HFFc6 (cell line): ENCODE data around the gene DCUN1D2. TPM values are rescaled to one million over a fixed set of nuclear protein-coding genes. Genes with fewer than 3 reads are reported as not detected.

Source experiments
- DNase-seq: peaks from one replicate; pipeline ENCODE4 v3.0.0-alpha.2; 2018
- H3K27ac Mint-ChIP-seq: 2 replicates; pipeline ENCODE4 v1.8.0; 2020; ENCODE audit warnings: mild to moderate bottlenecking, mixed read lengths
- H3K27me3 Mint-ChIP-seq: 2 replicates; pipeline ENCODE4 v1.8.0; 2021; ENCODE audit warnings: mild to moderate bottlenecking, moderate library complexity, mixed read lengths; ENCODE audit not compliant: insufficient read depth
- H3K36me3 Mint-ChIP-seq: 2 replicates; pipeline ENCODE4 v1.8.0; 2021; ENCODE audit warnings: low read depth, mixed read lengths
- H3K4me1 Mint-ChIP-seq: 2 replicates; pipeline ENCODE4 v1.8.0; 2020; ENCODE audit warnings: low read depth, mixed read lengths
- H3K4me3 Mint-ChIP-seq: 2 replicates; pipeline ENCODE4 v1.8.0; 2020; ENCODE audit warnings: mild to moderate bottlenecking, moderate library complexity, mixed read lengths
- H3K9me3 Mint-ChIP-seq: 2 replicates; pipeline ENCODE4 v1.8.0; 2020; ENCODE audit warnings: mild to moderate bottlenecking, mixed read lengths
- CTCF ChIP-seq: fragments of 200-600 bp; sonication (generic); IDR thresholded peaks from 2 replicates; pipeline ENCODE4 v1.5.0; 2021; ENCODE audit warnings: antibody characterized with exemption, mild to moderate bottlenecking
- total RNA-seq, 6 experiments: library from RNA; stranded (reverse); fragmentation: NEBNext Ultra II Directional; extraction: Animal tissue kit (Norgen Biotek cat#: 25700); gene quantifications; 2 replicates in 1 of 6; 3 replicates in 5 of 6; pipeline ENCODE4 v1.2.3, GENCODE V29; 2021

DCUN1D2 gene
- total RNA-seq, 6 experiments from 2014 or later, result 7.6 to 9.3 (median 9.0) TPM

GRCh38 chr13:113432506-113433270 is 57.8 kb downstream of the DCUN1D2 start:
- no peak for DNase-seq
- Mint-ChIP-seq H3K27me3 (no peaks in the 10 kb centered on the region), H3K4me3 (no peak overlapping the region), H3K9me3 (no peaks in the 10 kb centered on the region), H3K36me3 (no peaks in the 10 kb centered on the region), H3K27ac (no peak overlapping the region), H3K4me1 (peaks cover 7% of the 10 kb centered on the region; the same call in 1 of the 2 replicates)
- no peak for TF ChIP-seq CTCF

GRCh38 chr13:113431171-113431570 is 59.3 kb downstream of the DCUN1D2 start:
- Mint-ChIP-seq H3K27ac (no peak overlapping the region), H3K4me1 (peaks cover 7% of the 10 kb centered on the region; the same call in 1 of the 2 replicates), H3K36me3 (no peaks in the 10 kb centered on the region), H3K4me3 (no peak overlapping the region), H3K9me3 (no peaks in the 10 kb centered on the region), H3K27me3 (peaks cover 1% of the 10 kb centered on the region; the same call in 1 of the 2 replicates)
- no peak for TF ChIP-seq CTCF
- no peak for DNase-seq

GRCh38 chr13:113430378-113431110 is 60.0 kb downstream of the DCUN1D2 start:
- Mint-ChIP-seq H3K9me3 (no peaks in the 10 kb centered on the region), H3K4me3 (no peak overlapping the region), H3K27ac (no peak overlapping the region), H3K36me3 (no peaks in the 10 kb centered on the region), H3K27me3 (peaks cover 1% of the 10 kb centered on the region; the same call in 1 of the 2 replicates), H3K4me1 (peaks cover 7% of the 10 kb centered on the region; the same call in 1 of the 2 replicates)
- no peak for DNase-seq
- TF ChIP-seq CTCF, result no peak

- TF ChIP-seq CTCF, result no peak
- no peak overlapping the region for H3K27ac Mint-ChIP-seq
- no peak overlapping the region for H3K4me3 Mint-ChIP-seq
- no peaks in the 10 kb centered on the region for H3K36me3 Mint-ChIP-seq
- peaks cover 7% of the 10 kb centered on the region; the same call in 1 of the 2 replicates for H3K4me1 Mint-ChIP-seq
- DNase-seq, result no peak
- H3K27me3 Mint-ChIP-seq, result peaks cover 1% of the 10 kb centered on the region; the same call in 1 of the 2 replicates
- no peaks in the 10 kb centered on the region for H3K9me3 Mint-ChIP-seq
Measured at GRCh38 chr13:113429608-113429985, 60.9 kb downstream of the DCUN1D2 start.

- no peak for DNase-seq
- peaks cover 1% of the 10 kb centered on the region; the same call in 1 of the 2 replicates for H3K27me3 Mint-ChIP-seq
- no peak overlapping the region; the same call in 1 of the 2 replicates for H3K27ac Mint-ChIP-seq
- H3K4me3 Mint-ChIP-seq, result no peak overlapping the region
- H3K36me3 Mint-ChIP-seq, result no peaks in the 10 kb centered on the region
- no peak for TF ChIP-seq CTCF
- H3K9me3 Mint-ChIP-seq, result no peaks in the 10 kb centered on the region
- peaks cover 7% of the 10 kb centered on the region; the same call in 1 of the 2 replicates for H3K4me1 Mint-ChIP-seq
Measured at GRCh38 chr13:113428871-113429607, 61.5 kb downstream of the DCUN1D2 start.
